ENCODE measurements around the gene SHLD2.
"Not testable (repeated sequence)": the region's sequence is repeated elsewhere in the genome, so short reads cannot be mapped to it uniquely, and the experiment has no call there.

SHLD2 gene

DNA sequence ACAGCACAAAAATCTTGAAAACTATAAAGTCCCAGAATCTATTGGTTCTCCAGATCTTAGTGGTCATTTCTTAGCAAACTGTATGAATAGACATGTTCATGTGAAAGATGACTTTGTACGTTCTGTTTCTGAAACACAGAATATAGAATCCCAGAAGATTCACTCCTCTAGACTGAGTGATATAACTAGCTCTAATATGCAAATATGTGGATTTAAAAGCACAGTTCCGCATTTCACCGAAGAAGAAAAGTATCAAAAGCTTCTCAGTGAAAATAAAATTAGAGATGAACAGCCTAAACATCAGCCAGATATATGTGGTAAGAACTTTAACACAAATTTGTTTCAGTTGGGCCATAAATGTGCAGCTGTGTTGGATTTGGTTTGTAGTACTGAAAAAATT, 56.5 kb downstream of the SHLD2 start:
- not testable (repeated sequence) for H3K14ac ChIP-seq (ENCODE audit: low read length); H3K9me3 ChIP-seq (replicated peaks in 1 of 2; ENCODE audit: control insufficient read depth in 2 of 2, insufficient read depth in 1 of 2, low read depth in 1 of 2, low read length in 2 of 2); H3K4ac ChIP-seq (ENCODE audit: low read length); H3K9ac ChIP-seq (ENCODE audit: low read depth, low read length, poor library complexity); H2AK5ac ChIP-seq (ENCODE audit: low read depth, low read length); H3K4me1 ChIP-seq (ENCODE audit: control insufficient read depth in 2 of 2, insufficient read depth in 1 of 2, low read depth in 1 of 2, low read length in 2 of 2); DNase-seq (ENCODE audit: low spot score); H2BK12ac ChIP-seq (ENCODE audit: low read length); H3K18ac ChIP-seq (ENCODE audit: low read length); H2BK120ac ChIP-seq (ENCODE audit: low read depth, low read length); H2BK5ac ChIP-seq (ENCODE audit: low read length); H3K4me2 ChIP-seq (ENCODE audit: insufficient read depth, low read length, poor library complexity, severe bottlenecking); H2BK15ac ChIP-seq (ENCODE audit: low read length); H2AFZ ChIP-seq (ENCODE audit: low read length); H3K36me3 ChIP-seq (replicated peaks in 1 of 2; ENCODE audit: control insufficient read depth in 2 of 2, insufficient read depth in 2 of 2, low read length in 2 of 2); H4K8ac ChIP-seq (ENCODE audit: low read depth, low read length); H3K27me3 ChIP-seq (ENCODE audit: control insufficient read depth in 3 of 3, insufficient read depth in 3 of 3, low read depth in 1 of 3, low read length in 3 of 3); H3K23ac ChIP-seq (ENCODE audit: low read depth, low read length, poor library complexity); H4K91ac ChIP-seq (ENCODE audit: low read depth, low read length, poor library complexity); H3K4me3 ChIP-seq (ENCODE audit: low read length in 2 of 2); H3K27ac ChIP-seq (replicated peaks; ENCODE audit: low read length); H3K79me1 ChIP-seq (ENCODE audit: low read depth, low read length)
- WGBS, 2 donors (ENCODE audit: extremely low coverage in 2 of 2, insufficient read length in 2 of 2, insufficient replicate concordance in 1 of 2): no CpG with 5 or more reads among the region's 3 CpGs

DNA sequence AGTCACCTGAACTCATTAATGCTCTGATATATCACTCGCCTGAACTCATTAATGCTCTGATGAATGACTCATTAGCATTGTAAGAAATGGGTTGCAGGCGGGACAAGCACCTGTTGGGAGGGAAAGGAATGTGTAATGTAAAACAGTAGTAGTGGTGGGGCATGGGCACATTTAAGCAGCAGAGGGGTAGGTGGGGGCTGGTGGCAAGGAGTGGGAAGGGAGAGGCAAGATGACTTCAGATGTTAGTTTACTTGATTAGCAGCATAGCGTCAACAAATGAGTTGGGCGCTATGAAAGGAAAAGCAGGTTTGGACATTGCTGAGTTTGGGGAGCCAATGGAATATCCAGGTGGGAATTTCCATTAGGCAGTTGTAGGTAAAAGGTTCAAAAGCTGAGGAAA, 61.8 kb downstream of the SHLD2 start:
- not testable (repeated sequence) for H3K18ac ChIP-seq (ENCODE audit: low read length); H3K23ac ChIP-seq (ENCODE audit: low read depth, low read length, poor library complexity); H2BK15ac ChIP-seq (ENCODE audit: low read length); H3K4ac ChIP-seq (ENCODE audit: low read length); H2BK5ac ChIP-seq (ENCODE audit: low read length); H3K79me1 ChIP-seq (ENCODE audit: low read depth, low read length); H4K91ac ChIP-seq (ENCODE audit: low read depth, low read length, poor library complexity); H3K27me3 ChIP-seq (ENCODE audit: control insufficient read depth in 3 of 3, insufficient read depth in 3 of 3, low read depth in 1 of 3, low read length in 3 of 3); DNase-seq (ENCODE audit: low spot score); H3K36me3 ChIP-seq (replicated peaks in 1 of 2; ENCODE audit: control insufficient read depth in 2 of 2, insufficient read depth in 2 of 2, low read length in 2 of 2); H3K14ac ChIP-seq (ENCODE audit: low read length); H2BK120ac ChIP-seq (ENCODE audit: low read depth, low read length); H3K9ac ChIP-seq (ENCODE audit: low read depth, low read length, poor library complexity); H3K4me3 ChIP-seq (ENCODE audit: low read length in 2 of 2); H3K9me3 ChIP-seq (replicated peaks in 1 of 2; ENCODE audit: control insufficient read depth in 2 of 2, insufficient read depth in 1 of 2, low read depth in 1 of 2, low read length in 2 of 2); H3K27ac ChIP-seq (replicated peaks; ENCODE audit: low read length); H2AK5ac ChIP-seq (ENCODE audit: low read depth, low read length); H2BK12ac ChIP-seq (ENCODE audit: low read length); H3K4me2 ChIP-seq (ENCODE audit: insufficient read depth, low read length, poor library complexity, severe bottlenecking); H4K8ac ChIP-seq (ENCODE audit: low read depth, low read length); H2AFZ ChIP-seq (ENCODE audit: low read length); H3K4me1 ChIP-seq (ENCODE audit: control insufficient read depth in 2 of 2, insufficient read depth in 1 of 2, low read depth in 1 of 2, low read length in 2 of 2)
- no CpG with 5 or more reads among the region's 4 CpGs for WGBS, 2 donors (ENCODE audit: extremely low coverage in 2 of 2, insufficient read length in 2 of 2, insufficient replicate concordance in 1 of 2)

DNA sequence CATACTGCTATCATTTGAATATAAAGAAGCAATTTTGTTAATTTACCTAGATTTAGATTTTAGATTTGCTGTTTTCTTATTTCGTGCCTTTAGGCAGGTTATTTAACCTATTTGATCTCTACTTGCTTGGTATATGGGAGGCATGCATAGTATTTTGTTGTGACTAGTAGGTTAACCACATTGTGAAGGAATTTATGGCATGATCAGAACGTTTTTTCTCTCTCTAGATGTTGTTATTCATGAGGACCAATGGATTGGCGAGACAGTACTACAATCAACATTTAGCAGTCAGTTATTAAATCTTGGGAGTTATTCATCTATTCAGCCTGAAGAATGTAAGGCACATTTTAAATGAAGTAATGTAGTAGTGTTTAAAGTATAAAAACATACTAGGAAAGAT, 62.8 kb downstream of the SHLD2 start:
- H3K4me2 ChIP-seq (ENCODE audit: insufficient read depth, low read length, poor library complexity, severe bottlenecking); H2BK120ac ChIP-seq (ENCODE audit: low read depth, low read length); H3K9me3 ChIP-seq (replicated peaks in 1 of 2; ENCODE audit: control insufficient read depth in 2 of 2, insufficient read depth in 1 of 2, low read depth in 1 of 2, low read length in 2 of 2); H3K27me3 ChIP-seq (ENCODE audit: control insufficient read depth in 3 of 3, insufficient read depth in 3 of 3, low read depth in 1 of 3, low read length in 3 of 3); H2BK15ac ChIP-seq (ENCODE audit: low read length); H3K9ac ChIP-seq (ENCODE audit: low read depth, low read length, poor library complexity); H3K36me3 ChIP-seq (replicated peaks in 1 of 2; ENCODE audit: control insufficient read depth in 2 of 2, insufficient read depth in 2 of 2, low read length in 2 of 2); H2BK5ac ChIP-seq (ENCODE audit: low read length); H4K8ac ChIP-seq (ENCODE audit: low read depth, low read length); H3K27ac ChIP-seq (replicated peaks; ENCODE audit: low read length); H3K4me3 ChIP-seq (ENCODE audit: low read length in 2 of 2); H2AK5ac ChIP-seq (ENCODE audit: low read depth, low read length); H3K23ac ChIP-seq (ENCODE audit: low read depth, low read length, poor library complexity); DNase-seq (ENCODE audit: low spot score); H3K14ac ChIP-seq (ENCODE audit: low read length); H2AFZ ChIP-seq (ENCODE audit: low read length); H2BK12ac ChIP-seq (ENCODE audit: low read length); H3K4ac ChIP-seq (ENCODE audit: low read length); H3K79me1 ChIP-seq (ENCODE audit: low read depth, low read length); H3K4me1 ChIP-seq (ENCODE audit: control insufficient read depth in 2 of 2, insufficient read depth in 1 of 2, low read depth in 1 of 2, low read length in 2 of 2); H3K18ac ChIP-seq (ENCODE audit: low read length); H4K91ac ChIP-seq (ENCODE audit: low read depth, low read length, poor library complexity): not testable (repeated sequence)
- no CpG with 5 or more reads among the region's 3 CpGs for WGBS, 2 donors (ENCODE audit: extremely low coverage in 2 of 2, insufficient read length in 2 of 2, insufficient replicate concordance in 1 of 2)

DNA sequence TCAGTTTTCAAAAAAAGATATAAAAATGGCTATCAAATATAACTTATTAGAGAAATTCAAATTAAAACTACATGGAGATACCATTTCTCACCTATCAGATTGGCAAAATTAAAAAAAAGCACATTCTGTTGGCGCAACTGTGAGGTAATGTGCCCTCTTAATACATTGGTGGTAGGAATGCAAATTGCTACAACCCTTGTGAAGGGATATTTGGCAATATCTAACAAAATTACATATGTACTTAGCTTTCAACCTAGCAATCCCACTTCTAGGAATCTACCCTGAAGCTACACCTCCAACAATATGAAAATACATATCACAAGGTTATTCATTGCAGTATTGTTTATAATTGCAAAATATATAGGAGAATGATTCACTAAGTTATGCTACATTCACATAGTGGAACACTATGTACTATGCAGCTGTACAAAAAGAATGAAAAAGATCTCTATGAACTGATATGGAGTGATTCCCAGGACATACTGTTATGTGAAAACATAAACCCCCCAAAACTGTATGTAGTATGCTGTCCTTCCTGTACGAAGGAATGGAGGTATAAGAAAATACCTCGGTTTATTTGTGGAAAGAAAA, 67.8 kb downstream of the SHLD2 start:
- not testable (repeated sequence) for H2BK15ac ChIP-seq (ENCODE audit: low read length); H3K36me3 ChIP-seq (replicated peaks in 1 of 2; ENCODE audit: control insufficient read depth in 2 of 2, insufficient read depth in 2 of 2, low read length in 2 of 2); H3K14ac ChIP-seq (ENCODE audit: low read length); H3K4me1 ChIP-seq (ENCODE audit: control insufficient read depth in 2 of 2, insufficient read depth in 1 of 2, low read depth in 1 of 2, low read length in 2 of 2); H2AFZ ChIP-seq (ENCODE audit: low read length); H3K27ac ChIP-seq (replicated peaks; ENCODE audit: low read length); H2BK120ac ChIP-seq (ENCODE audit: low read depth, low read length); DNase-seq (ENCODE audit: low spot score); H3K9ac ChIP-seq (ENCODE audit: low read depth, low read length, poor library complexity); H3K79me1 ChIP-seq (ENCODE audit: low read depth, low read length); H4K91ac ChIP-seq (ENCODE audit: low read depth, low read length, poor library complexity); H2BK5ac ChIP-seq (ENCODE audit: low read length); H3K27me3 ChIP-seq (ENCODE audit: control insufficient read depth in 3 of 3, insufficient read depth in 3 of 3, low read depth in 1 of 3, low read length in 3 of 3); H3K18ac ChIP-seq (ENCODE audit: low read length); H3K23ac ChIP-seq (ENCODE audit: low read depth, low read length, poor library complexity); H3K4ac ChIP-seq (ENCODE audit: low read length); H4K8ac ChIP-seq (ENCODE audit: low read depth, low read length); H3K4me2 ChIP-seq (ENCODE audit: insufficient read depth, low read length, poor library complexity, severe bottlenecking); H3K4me3 ChIP-seq (ENCODE audit: low read length in 2 of 2); H2BK12ac ChIP-seq (ENCODE audit: low read length); H2AK5ac ChIP-seq (ENCODE audit: low read depth, low read length); H3K9me3 ChIP-seq (replicated peaks in 1 of 2; ENCODE audit: control insufficient read depth in 2 of 2, insufficient read depth in 1 of 2, low read depth in 1 of 2, low read length in 2 of 2)
- no CpG with 5 or more reads among the region's 3 CpGs for WGBS, 2 donors (ENCODE audit: extremely low coverage in 2 of 2, insufficient read length in 2 of 2, insufficient replicate concordance in 1 of 2)

Data from neuronal stem cell (in vitro differentiated cells).